Activated CD8-positive, alpha-beta memory T cell treated with anti-CD3 and anti-CD28 coated beads, Interleukin-2, amount 50 U/mL, for 24 hours (primary cell): ENCODE results near the gene HOXA7.

Experiments used
- DNase-seq: peaks from one replicate; pipeline ENCODE4 v3.0.0-alpha.2; 2020; ENCODE audit errors: extremely low read depth

Gene HOXA7

GRCh38 chr7:27193335-27194001, 37.0 kb upstream of the HOXA7 start:
- DNase-seq = no peak

- DNase-seq = no peak
Measured at GRCh38 chr7:27192546-27193334, 36.3 kb upstream of the HOXA7 start.

- no peak for DNase-seq
Measured at GRCh38 chr7:27191833-27192545, 35.5 kb upstream of the HOXA7 start.

- no peak for DNase-seq
Measured at GRCh38 chr7:27191161-27191731, 34.8 kb upstream of the HOXA7 start.

GRCh38 chr7:27189997-27190748, 33.7 kb upstream of the HOXA7 start:
- DNase-seq = no peak

GRCh38 chr7:27189295-27189996, 33.0 kb upstream of the HOXA7 start:
- no peak for DNase-seq

- no peak for DNase-seq
Measured at GRCh38 chr7:27188386-27189294, 32.2 kb upstream of the HOXA7 start.

GRCh38 chr7:27187475-27188385, 31.3 kb upstream of the HOXA7 start:
- no peak for DNase-seq

GRCh38 chr7:27186668-27187474, 30.4 kb upstream of the HOXA7 start:
- no peak for DNase-seq

- DNase-seq = no peak
Measured at GRCh38 chr7:27185854-27186667, 29.6 kb upstream of the HOXA7 start.

- DNase-seq = no peak
Measured at GRCh38 chr7:27185013-27185853, 28.8 kb upstream of the HOXA7 start, which contains the start of gene HOXA11. Gene HOXA11 (minus strand): TSS chr7:27185232. CDS start chr7:27185144, 88 bp downstream.

- DNase-seq = no peak
Measured at GRCh38 chr7:27184337-27185012, 28.0 kb upstream of the HOXA7 start.

- DNase-seq = no peak
Measured at GRCh38 chr7:27183682-27184336, 27.3 kb upstream of the HOXA7 start.

- no peak for DNase-seq
Measured at GRCh38 chr7:27182861-27183681, 26.6 kb upstream of the HOXA7 start.
